ENCODE data around the gene CRNKL1. TPM values are rescaled to one million over a fixed set of nuclear protein-coding genes. Genes with fewer than 3 reads are reported as not detected.

The CRNKL1 gene
- total RNA-seq, 2 donors from 2014 or later, result 22.0 to 27.1 TPM

DNA sequence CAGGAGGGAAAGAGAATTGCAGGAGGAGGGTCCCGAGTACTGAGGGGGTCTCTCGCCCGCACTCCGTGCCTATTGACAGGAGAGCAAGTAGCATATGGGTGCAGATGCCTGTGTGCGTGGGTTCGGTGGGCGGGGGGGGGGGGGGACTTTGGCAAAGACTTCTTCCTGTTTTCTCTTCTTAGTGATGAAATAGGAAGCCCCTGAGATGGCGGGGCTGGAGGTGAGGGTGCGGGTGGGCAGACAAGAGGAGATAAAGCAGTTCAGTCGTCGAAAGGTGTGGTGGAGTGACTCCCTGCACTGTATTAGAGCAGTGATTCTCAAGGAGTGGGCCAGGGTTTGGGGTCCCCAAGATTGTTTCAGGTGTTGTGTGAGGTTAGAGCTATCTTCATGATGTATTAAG, 31.4 kb downstream of the CRNKL1 start:
- no peak overlapping the region for H3K27ac ChIP-seq
- TF ChIP-seq, protein P1, sequence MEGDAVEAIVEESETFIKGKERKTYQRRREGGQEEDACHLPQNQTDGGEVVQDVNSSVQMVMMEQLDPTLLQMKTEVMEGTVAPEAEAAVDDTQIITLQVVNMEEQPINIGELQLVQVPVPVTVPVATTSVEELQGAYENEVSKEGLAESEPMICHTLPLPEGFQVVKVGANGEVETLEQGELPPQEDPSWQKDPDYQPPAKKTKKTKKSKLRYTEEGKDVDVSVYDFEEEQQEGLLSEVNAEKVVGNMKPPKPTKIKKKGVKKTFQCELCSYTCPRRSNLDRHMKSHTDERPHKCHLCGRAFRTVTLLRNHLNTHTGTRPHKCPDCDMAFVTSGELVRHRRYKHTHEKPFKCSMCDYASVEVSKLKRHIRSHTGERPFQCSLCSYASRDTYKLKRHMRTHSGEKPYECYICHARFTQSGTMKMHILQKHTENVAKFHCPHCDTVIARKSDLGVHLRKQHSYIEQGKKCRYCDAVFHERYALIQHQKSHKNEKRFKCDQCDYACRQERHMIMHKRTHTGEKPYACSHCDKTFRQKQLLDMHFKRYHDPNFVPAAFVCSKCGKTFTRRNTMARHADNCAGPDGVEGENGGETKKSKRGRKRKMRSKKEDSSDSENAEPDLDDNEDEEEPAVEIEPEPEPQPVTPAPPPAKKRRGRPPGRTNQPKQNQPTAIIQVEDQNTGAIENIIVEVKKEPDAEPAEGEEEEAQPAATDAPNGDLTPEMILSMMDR (IDR thresholded peaks at IDR 0.05), result no peak
- TF ChIP-seq POLR2A (IDR thresholded peaks at IDR 0.05) (no peak), POLR2AphosphoS5 (IDR thresholded peaks at IDR 0.05) (no peak)

GRCh38 chr20:20019123-20019522, 33.1 kb downstream of the CRNKL1 start:
- H3K9me3 ChIP-seq, result no peaks in the 10 kb centered on the region
- WGBS, result 58% methylated on average over 2 of the region's 2 CpGs
- DNase-seq (ENCODE audit: low spot score), result no peak
- no peaks in the 10 kb centered on the region for H3K36me3 ChIP-seq
- no peaks in the 10 kb centered on the region for H3K27me3 ChIP-seq (replicated peaks; ENCODE audit: insufficient read depth)
- intact Hi-C loops (cut with DNase I), result no loop called here
- no peak overlapping the region for H3K27ac ChIP-seq
- H3K4me3 ChIP-seq, result no peak overlapping the region
- TF ChIP-seq, protein P1 (IDR thresholded peaks at IDR 0.05), result no peak
- TF ChIP-seq POLR2AphosphoS5 (IDR thresholded peaks at IDR 0.05), result no peak
- no peak for TF ChIP-seq POLR2A (IDR thresholded peaks at IDR 0.05)
- H3K4me1 ChIP-seq (replicated peaks), result peaks cover 10% of the 10 kb centered on the region

More for the DNA sequence above, 31.4 kb downstream of the CRNKL1 start:
- Histone ChIP-seq H3K36me3 (no peaks in the 10 kb centered on the region), H3K4me1 (replicated peaks) (peaks cover 13% of the 10 kb centered on the region), H3K4me3 (no peak overlapping the region), H3K9me3 (no peaks in the 10 kb centered on the region), H3K27me3 (replicated peaks; ENCODE audit: insufficient read depth) (no peaks in the 10 kb centered on the region)
- intact Hi-C loops (cut with DNase I), result no loop called here
- no peak for DNase-seq (ENCODE audit: low spot score)
- 89% methylated on average over 11 of the region's 11 CpGs for WGBS

GRCh38 chr20:20018366-20018765, 33.9 kb downstream of the CRNKL1 start:
- Histone ChIP-seq H3K4me3 (peak overlapping the region in 1 of 2 donors; percentile 79), H3K9me3 (no peaks in the 10 kb centered on the region), H3K4me1 (replicated peaks) (peaks cover 10% of the 10 kb centered on the region), H3K36me3 (no peaks in the 10 kb centered on the region), H3K27me3 (replicated peaks; ENCODE audit: insufficient read depth) (no peaks in the 10 kb centered on the region), H3K27ac (no peak overlapping the region)
- DNase-seq (ENCODE audit: low spot score), result no peak
- TF ChIP-seq, protein P1 (IDR thresholded peaks at IDR 0.05), result no peak
- TF ChIP-seq POLR2AphosphoS5 (IDR thresholded peaks at IDR 0.05) (no peak), POLR2A (IDR thresholded peaks at IDR 0.05) (no peak)
- intact Hi-C loops (cut with DNase I), result no loop called here
- 86% methylated on average over 8 of the region's 8 CpGs for WGBS

- peaks cover 10% of the 10 kb centered on the region for H3K4me1 ChIP-seq (replicated peaks)
- TF ChIP-seq POLR2A (IDR thresholded peaks at IDR 0.05) (no peak), POLR2AphosphoS5 (IDR thresholded peaks at IDR 0.05) (no peak)
- TF ChIP-seq, protein P1 (IDR thresholded peaks at IDR 0.05), result no peak
- WGBS, result 11% methylated on average over 6 of the region's 17 CpGs
Measured at GRCh38 chr20:20017844-20018185, 34.5 kb downstream of the CRNKL1 start.

GRCh38 chr20:20017001-20017843, 35.0 kb downstream of the CRNKL1 start, which contains the start of gene NAA20:
TSS of gene NAA20 (plus strand) at chr20:20017362. CDS start at chr20:20017397, 35 bp downstream.
- DNase-seq (ENCODE audit: low spot score), result peak; percentile 94

More at GRCh38 chr20:20017844-20018185, 34.5 kb downstream of the CRNKL1 start:
- H3K36me3 ChIP-seq, result no peaks in the 10 kb centered on the region
- peak overlapping the region; percentile 54 to 71 for H3K27ac ChIP-seq
- H3K4me3 ChIP-seq, result peak overlapping the region; percentile 79 to 80
- no peak for DNase-seq (ENCODE audit: low spot score)
- H3K27me3 ChIP-seq (replicated peaks; ENCODE audit: insufficient read depth), result no peaks in the 10 kb centered on the region
- intact Hi-C loops (cut with DNase I), result no loop called here
- H3K9me3 ChIP-seq, result no peaks in the 10 kb centered on the region

More at GRCh38 chr20:20017001-20017843, 35.0 kb downstream of the CRNKL1 start, which contains the start of gene NAA20:
- Histone ChIP-seq H3K4me3 (peak within 1 kb of the TSS; percentile 79 to 80), H3K4me1 (replicated peaks) (peaks cover 10% of the 10 kb centered on the region), H3K27me3 (replicated peaks; ENCODE audit: insufficient read depth) (no peaks in the 10 kb centered on the region), H3K9me3 (no peaks in the 10 kb centered on the region), H3K27ac (peak within 1 kb of the TSS; percentile 54 to 71), H3K36me3 (no peaks in the 10 kb centered on the region)
- intact Hi-C loops (cut with DNase I), result no loop called here
- TF ChIP-seq POLR2AphosphoS5 (IDR thresholded peaks at IDR 0.05) (peak; percentile 89), POLR2A (IDR thresholded peaks at IDR 0.05) (peak; percentile 37)
- TF ChIP-seq, protein P1 (IDR thresholded peaks at IDR 0.05), result peak; percentile 44 to 93 (median 75)
- under 1% methylated on average over 28 of the region's 81 CpGs for WGBS

Measured in prostate gland (tissue), 2 donors.